HepG2 (cell line): ENCODE results near the gene MICB. TPM values are rescaled to one million over a fixed set of nuclear protein-coding genes. Genes with fewer than 3 reads are reported as not detected.

Experiments
- PRDM10 ChIP-seq: sonication (generic); formaldehyde crosslinking; IDR thresholded peaks from 2 replicates; pipeline ENCODE4 v1.4.0; 2020; ENCODE audit warnings: low read depth, missing genetic modification reagents
- ZNF142 ChIP-seq: sonication (generic); formaldehyde crosslinking; IDR thresholded peaks from 2 replicates; pipeline ENCODE4 v1.4.0; 2020; ENCODE audit warnings: missing genetic modification reagents
- polyA plus RNA-seq, 8 experiments: library from polyadenylated mRNA; depleted of rRNA in 3 of 8; stranded (reverse) in 7 of 8; unstranded in 1 of 8; fragments of >200 nt; fragmentation: Illumina TruSeq in 4 of 8; extraction: Trizol in 4 of 8; gene quantifications; 2 replicates each; pipeline versions ENCODE4 v1.2.1 to v1.2.3, GENCODE V29; 2011 to 2016; ENCODE audit warnings: low read depth in 4 of 8, missing spikeins in 1 of 8, mixed read lengths in 1 of 8; ENCODE audit not compliant: insufficient read depth in 1 of 8
- total RNA-seq, 5 experiments: library from RNA; depleted of rRNA; stranded (reverse); fragments of >200 nt; fragmentation: Illumina TruSeq; extraction: Trizol; gene quantifications; 2 replicates each; pipeline ENCODE4 v1.2.3, GENCODE V29; 2016; ENCODE audit warnings: low read depth in 1 of 5

The MICB gene
- total and polyA plus RNA-seq, 2 of the 13 experiments (the other 11 are each of a cell fraction or from before 2014, with no cell fraction given) = 12.5 to 12.8 TPM

- no peak for TF ChIP-seq PRDM10 (CRISPR knock-in tag)
- no peak for TF ChIP-seq ZNF142 (CRISPR knock-in tag)
These were observed 59.7 kb downstream of the MICB start (continued) for GRCh38 chr6:31557443-31558317.
